ENCODE results near the gene SAMHD1. TPM values are rescaled to one million over a fixed set of nuclear protein-coding genes. Genes with fewer than 3 reads are reported as not detected.

The SAMHD1 gene
- total RNA-seq, 1 donor: 32.6 TPM

- Histone ChIP-seq H3K79me2 (ENCODE audit: insufficient read depth, low read length) (peaks cover 12% of the 10 kb centered on the region), H3K36me3 (ENCODE audit: insufficient read depth, low read length) (no peaks in the 10 kb centered on the region), H3K27me3 (ENCODE audit: insufficient read depth, low read length) (no peaks in the 10 kb centered on the region), H3K4me2 (ENCODE audit: insufficient read depth, low read length) (no peak overlapping the region), H3K4me3 (ENCODE audit: insufficient read depth, low read length) (no peak overlapping the region), H3K4me1 (ENCODE audit: insufficient read depth, low read length) (peaks cover 11% of the 10 kb centered on the region), H2AFZ (ENCODE audit: low read length) (peak overlapping the region; percentile 16), H3K27ac (ENCODE audit: low read depth, low read length) (no peak overlapping the region), H3K9me3 (ENCODE audit: low read depth, low read length) (no peaks in the 10 kb centered on the region), H4K20me1 (ENCODE audit: insufficient read depth, low read length) (peaks cover 6% of the 10 kb centered on the region)
- peak; percentile 95 for DNase-seq (ENCODE audit: insufficient read length, low spot score, missing footprints)
- peak; percentile 8 for TF ChIP-seq CTCF (IDR thresholded peaks at IDR 0.05; ENCODE audit: extremely low read depth, low read depth, low read length)
Observed at GRCh38 chr20:36866681-36867495, 84.6 kb downstream of the SAMHD1 start.

- Histone ChIP-seq H3K4me3 (ENCODE audit: insufficient read depth, low read length) (no peak overlapping the region), H2AFZ (ENCODE audit: low read length) (no peak overlapping the region), H3K4me2 (ENCODE audit: insufficient read depth, low read length) (no peak overlapping the region), H3K36me3 (ENCODE audit: insufficient read depth, low read length) (no peaks in the 10 kb centered on the region), H4K20me1 (ENCODE audit: insufficient read depth, low read length) (peaks cover 14% of the 10 kb centered on the region), H3K79me2 (ENCODE audit: insufficient read depth, low read length) (peaks cover 19% of the 10 kb centered on the region), H3K9me3 (ENCODE audit: low read depth, low read length) (no peaks in the 10 kb centered on the region), H3K27ac (ENCODE audit: low read depth, low read length) (no peak overlapping the region), H3K4me1 (ENCODE audit: insufficient read depth, low read length) (peaks cover 19% of the 10 kb centered on the region), H3K27me3 (ENCODE audit: insufficient read depth, low read length) (no peaks in the 10 kb centered on the region)
- no peak for TF ChIP-seq CTCF (IDR thresholded peaks at IDR 0.05; ENCODE audit: extremely low read depth, low read depth, low read length)
- peak; percentile 73 for DNase-seq (ENCODE audit: insufficient read length, low spot score, missing footprints)
Observed at GRCh38 chr20:36866164-36866563, 85.3 kb downstream of the SAMHD1 start.

- Histone ChIP-seq H3K4me2 (ENCODE audit: insufficient read depth, low read length) (no peak overlapping the region), H2AFZ (ENCODE audit: low read length) (no peak overlapping the region), H3K27ac (ENCODE audit: low read depth, low read length) (no peak overlapping the region), H3K79me2 (ENCODE audit: insufficient read depth, low read length) (peaks cover 23% of the 10 kb centered on the region), H4K20me1 (ENCODE audit: insufficient read depth, low read length) (peaks cover 17% of the 10 kb centered on the region), H3K9me3 (ENCODE audit: low read depth, low read length) (no peaks in the 10 kb centered on the region), H3K4me1 (ENCODE audit: insufficient read depth, low read length) (peaks cover 22% of the 10 kb centered on the region), H3K36me3 (ENCODE audit: insufficient read depth, low read length) (no peaks in the 10 kb centered on the region), H3K4me3 (ENCODE audit: insufficient read depth, low read length) (no peak overlapping the region), H3K27me3 (ENCODE audit: insufficient read depth, low read length) (no peaks in the 10 kb centered on the region)
- TF ChIP-seq CTCF (IDR thresholded peaks at IDR 0.05; ENCODE audit: extremely low read depth, low read depth, low read length): no peak
- peak; percentile 64 for DNase-seq (ENCODE audit: insufficient read length, low spot score, missing footprints)
Observed at GRCh38 chr20:36865861-36866149, 85.7 kb downstream of the SAMHD1 start.

- H2AFZ ChIP-seq (ENCODE audit: low read length): no peak overlapping the region
- H3K27me3 ChIP-seq (ENCODE audit: insufficient read depth, low read length): no peaks in the 10 kb centered on the region
- H3K27ac ChIP-seq (ENCODE audit: low read depth, low read length): no peak overlapping the region
- no peak overlapping the region for H3K4me3 ChIP-seq (ENCODE audit: insufficient read depth, low read length)
- H3K4me2 ChIP-seq (ENCODE audit: insufficient read depth, low read length): no peak overlapping the region
- DNase-seq (ENCODE audit: insufficient read length, low spot score, missing footprints): peak; percentile 76
- no peaks in the 10 kb centered on the region for H3K9me3 ChIP-seq (ENCODE audit: low read depth, low read length)
- peaks cover 23% of the 10 kb centered on the region for H4K20me1 ChIP-seq (ENCODE audit: insufficient read depth, low read length)
- peaks cover 28% of the 10 kb centered on the region for H3K4me1 ChIP-seq (ENCODE audit: insufficient read depth, low read length)
- TF ChIP-seq CTCF (IDR thresholded peaks at IDR 0.05; ENCODE audit: extremely low read depth, low read depth, low read length): no peak
- peaks cover 4% of the 10 kb centered on the region for H3K36me3 ChIP-seq (ENCODE audit: insufficient read depth, low read length)
- peaks cover 28% of the 10 kb centered on the region for H3K79me2 ChIP-seq (ENCODE audit: insufficient read depth, low read length)
Observed at GRCh38 chr20:36865076-36865860, 86.2 kb downstream of the SAMHD1 start.

Measured in osteoblast (primary cell).